PC-9 (cell line): ENCODE measurements around the gene NFIX. TPM values are rescaled to one million over a fixed set of nuclear protein-coding genes. Genes with fewer than 3 reads are reported as not detected.

ENCODE experiments used
- BruUV-seq: library from RNA; stranded (reverse); fragments of 400-500 nt; replicated peaks from 2 replicates; lab custom pipeline; 2021; lab: Mats Ljungman, UMichigan
- CTCF ChIA-PET: fragments of 300-600 bp; sonication (Branson Sonifier 250); formaldehyde crosslinking; loops from one replicate; lab custom pipeline; 2022; ENCODE audit warnings: antibody characterized with exemption; lab: Charles Lee
- POLR2A ChIA-PET: fragments of 300-600 bp; sonication (Branson Sonifier 250); formaldehyde crosslinking; loops from one replicate; lab custom pipeline; 2022; ENCODE audit warnings: antibody characterized with exemption; ENCODE audit not compliant: unreplicated experiment; lab: Charles Lee
- DNase-seq, 2 experiments: peaks; one replicate each; pipeline versions ENCODE4 v3.0.0 to v3.0.0-alpha.2; 2015 to 2022; ENCODE audit warnings: mixed read lengths in 1 of 2
- H2AFZ ChIP-seq: fragments of 200-600 bp; sonication (generic); 2 replicates; pipeline ENCODE4 v1.8.1; 2017; ENCODE audit warnings: antibody characterized with exemption
- H3F3A ChIP-seq: fragments of 200-600 bp; sonication (generic); 2 replicates; pipeline ENCODE4 v1.8.1; 2017; ENCODE audit warnings: antibody characterized with exemption, mild to moderate bottlenecking, low read depth; ENCODE audit not compliant: insufficient read depth
- H3K27ac ChIP-seq: fragments of 200-600 bp; sonication (generic); 2 replicates; pipeline ENCODE4 v1.6.1; 2016; ENCODE audit warnings: mixed run types
- H3K27me3 ChIP-seq: fragments of 200-600 bp; sonication (generic); 2 replicates; pipeline ENCODE4 v1.6.1; 2016; ENCODE audit warnings: low read depth, mixed run types; ENCODE audit not compliant: insufficient read depth
- H3K36me3 ChIP-seq: fragments of 200-600 bp; sonication (generic); 2 replicates; pipeline ENCODE4 v1.6.1; 2016; ENCODE audit warnings: low read depth, mixed run types
- H3K4me1 ChIP-seq: fragments of 200-600 bp; sonication (generic); replicated peaks from 2 replicates; pipeline ENCODE4 v1.6.1; 2016; ENCODE audit warnings: mixed run types; ENCODE audit not compliant: insufficient read depth
- H3K4me2 ChIP-seq: fragments of 200-600 bp; sonication (generic); 2 replicates; pipeline ENCODE4 v1.6.1; 2017; ENCODE audit warnings: mixed run types
- H3K4me3 ChIP-seq: fragments of 200-600 bp; sonication (generic); 2 replicates; pipeline ENCODE4 v1.6.1; 2016; ENCODE audit warnings: mixed run types
- H3K79me2 ChIP-seq: fragments of 200-600 bp; sonication (generic); 2 replicates; pipeline ENCODE4 v1.6.1; 2017; ENCODE audit warnings: low read depth, mixed run types
- H3K9me2 ChIP-seq: fragments of 200-600 bp; sonication (generic); 2 replicates; pipeline ENCODE4 v1.8.1; 2017; ENCODE audit warnings: mild to moderate bottlenecking; ENCODE audit not compliant: insufficient read depth
- H3K9me3 ChIP-seq: fragments of 200-600 bp; sonication (generic); 2 replicates; pipeline ENCODE4 v1.8.1; 2016; ENCODE audit warnings: low read depth; ENCODE audit not compliant: insufficient read depth
- H4K20me1 ChIP-seq: fragments of 200-600 bp; sonication (generic); 2 replicates; pipeline ENCODE4 v1.8.1; 2017; ENCODE audit not compliant: insufficient read depth
- EZH2 ChIP-seq: fragments of 200-600 bp; sonication (generic); IDR thresholded peaks from 2 replicates; pipeline ENCODE4 v1.8.0; 2017; ENCODE audit warnings: antibody characterized with exemption, low read depth
- intact Hi-C: fragments of 100-400 bp; cut with micrococcal nuclease; formaldehyde crosslinking; loops from one replicate; pipeline ENCODE4 v1.10.0; 2022; ENCODE audit not compliant: unreplicated experiment
- total RNA-seq: library from RNA; stranded (reverse); gene quantifications from 2 replicates; pipeline ENCODE4 v1.2.3, GENCODE V29; 2021
- TF ChIP-seq, protein P1 (sequence below): fragments of 200-600 bp; sonication (generic); conservative IDR thresholded peaks from 2 replicates; pipeline ENCODE4 v1.6.1; 2017; ENCODE audit warnings: mixed run types, antibody characterized with exemption, mild to moderate bottlenecking, moderate library complexity

The NFIX gene
- total RNA-seq, 1 experiment from 2014 or later: 24.2 TPM

DNA sequence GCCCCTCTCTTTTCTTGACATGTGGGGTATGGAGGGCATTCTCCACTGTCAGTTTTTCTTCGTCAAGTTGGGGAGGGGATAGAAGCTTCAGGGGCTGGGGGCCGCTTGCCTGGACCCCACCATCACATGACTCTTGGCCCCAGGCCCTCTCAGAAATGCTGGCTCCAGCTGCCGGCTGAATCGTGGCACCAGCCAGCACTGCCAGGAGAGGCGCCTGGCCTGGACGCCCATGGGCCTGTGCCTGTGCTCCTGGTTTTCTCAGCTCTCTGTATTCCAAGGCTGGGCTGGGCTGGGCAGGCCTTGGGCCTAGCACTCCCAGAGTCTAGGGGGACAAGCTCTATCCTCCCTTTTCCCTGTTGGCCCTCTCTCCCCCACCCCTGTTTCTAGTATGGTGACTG lies 68.8 kb downstream of the NFIX start:
- CTCF ChIA-PET: interaction anchor here (0.6 kb wide), 2 partner anchors 12 to 191 kb away, joined by 3 to 8 read pairs; no protein-coding TSS in a partner anchor
- no peak overlapping the region for H2AFZ ChIP-seq

DNA sequence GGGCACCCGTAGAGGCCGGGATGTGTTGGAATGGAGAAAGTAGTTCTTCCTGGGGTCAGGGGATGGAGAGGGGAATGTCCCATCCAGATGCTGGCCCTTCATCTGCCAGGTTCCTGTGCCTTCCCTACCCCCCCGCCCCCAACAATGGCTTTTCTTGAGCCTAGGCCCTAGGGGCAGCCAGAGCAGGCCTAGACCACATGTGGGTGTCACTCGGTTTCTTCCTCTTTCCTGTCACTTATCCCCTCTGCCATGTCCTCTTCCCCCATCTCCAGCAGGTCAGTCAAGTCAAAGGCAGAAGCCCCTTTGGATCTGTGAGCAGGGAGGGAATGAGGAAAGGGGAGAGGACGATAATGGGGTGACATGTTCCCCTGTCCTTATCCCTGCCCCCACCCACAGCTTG lies 71.0 kb downstream of the NFIX start:
- no peaks in the 10 kb centered on the region for H3F3A ChIP-seq
- intact Hi-C loops: no loop called here
- H3K27me3 ChIP-seq: peaks cover 67% of the 10 kb centered on the region
- H2AFZ ChIP-seq: no peak overlapping the region
- H3K4me3 ChIP-seq: no peak overlapping the region
- BruUV-seq: no TSS peak
- no peaks in the 10 kb centered on the region for H3K36me3 ChIP-seq
- H3K9me3 ChIP-seq: no peaks in the 10 kb centered on the region
- no peak overlapping the region for H3K27ac ChIP-seq
- no peak for TF ChIP-seq EZH2
- TF ChIP-seq, protein P1, sequence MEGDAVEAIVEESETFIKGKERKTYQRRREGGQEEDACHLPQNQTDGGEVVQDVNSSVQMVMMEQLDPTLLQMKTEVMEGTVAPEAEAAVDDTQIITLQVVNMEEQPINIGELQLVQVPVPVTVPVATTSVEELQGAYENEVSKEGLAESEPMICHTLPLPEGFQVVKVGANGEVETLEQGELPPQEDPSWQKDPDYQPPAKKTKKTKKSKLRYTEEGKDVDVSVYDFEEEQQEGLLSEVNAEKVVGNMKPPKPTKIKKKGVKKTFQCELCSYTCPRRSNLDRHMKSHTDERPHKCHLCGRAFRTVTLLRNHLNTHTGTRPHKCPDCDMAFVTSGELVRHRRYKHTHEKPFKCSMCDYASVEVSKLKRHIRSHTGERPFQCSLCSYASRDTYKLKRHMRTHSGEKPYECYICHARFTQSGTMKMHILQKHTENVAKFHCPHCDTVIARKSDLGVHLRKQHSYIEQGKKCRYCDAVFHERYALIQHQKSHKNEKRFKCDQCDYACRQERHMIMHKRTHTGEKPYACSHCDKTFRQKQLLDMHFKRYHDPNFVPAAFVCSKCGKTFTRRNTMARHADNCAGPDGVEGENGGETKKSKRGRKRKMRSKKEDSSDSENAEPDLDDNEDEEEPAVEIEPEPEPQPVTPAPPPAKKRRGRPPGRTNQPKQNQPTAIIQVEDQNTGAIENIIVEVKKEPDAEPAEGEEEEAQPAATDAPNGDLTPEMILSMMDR: no peak
- peaks cover under 1% of the 10 kb centered on the region; the same call in 1 of the 2 replicates for H3K4me1 ChIP-seq
- no peak overlapping the region for H3K4me2 ChIP-seq
- no peaks in the 10 kb centered on the region for H3K9me2 ChIP-seq
- ChIA-PET POLR2A (no interaction called here), CTCF (interaction anchor here (0.5 kb wide), 1 partner anchor 211 kb away, joined by 5 read pairs; no protein-coding TSS in a partner anchor)
- no peaks in the 10 kb centered on the region for H3K79me2 ChIP-seq
- no peak for DNase-seq
- no peaks in the 10 kb centered on the region for H4K20me1 ChIP-seq

More for the DNA sequence above, 68.8 kb downstream of the NFIX start:
- Histone ChIP-seq H3F3A (no peaks in the 10 kb centered on the region), H3K27ac (no peak overlapping the region), H3K79me2 (no peaks in the 10 kb centered on the region), H3K4me1 (peaks cover 5% of the 10 kb centered on the region; the same call in 1 of the 2 replicates), H3K4me3 (no peak overlapping the region), H3K4me2 (no peak overlapping the region), H3K9me3 (no peaks in the 10 kb centered on the region), H3K36me3 (no peaks in the 10 kb centered on the region), H3K27me3 (peaks cover 54% of the 10 kb centered on the region), H4K20me1 (no peaks in the 10 kb centered on the region; the same call in 1 of the 2 replicates), H3K9me2 (no peaks in the 10 kb centered on the region)
- no peak for DNase-seq
- POLR2A ChIA-PET: no interaction called here
- intact Hi-C loops: no loop called here
- no peak for TF ChIP-seq EZH2
- TF ChIP-seq, protein P1: no peak
- BruUV-seq: no TSS peak

DNA sequence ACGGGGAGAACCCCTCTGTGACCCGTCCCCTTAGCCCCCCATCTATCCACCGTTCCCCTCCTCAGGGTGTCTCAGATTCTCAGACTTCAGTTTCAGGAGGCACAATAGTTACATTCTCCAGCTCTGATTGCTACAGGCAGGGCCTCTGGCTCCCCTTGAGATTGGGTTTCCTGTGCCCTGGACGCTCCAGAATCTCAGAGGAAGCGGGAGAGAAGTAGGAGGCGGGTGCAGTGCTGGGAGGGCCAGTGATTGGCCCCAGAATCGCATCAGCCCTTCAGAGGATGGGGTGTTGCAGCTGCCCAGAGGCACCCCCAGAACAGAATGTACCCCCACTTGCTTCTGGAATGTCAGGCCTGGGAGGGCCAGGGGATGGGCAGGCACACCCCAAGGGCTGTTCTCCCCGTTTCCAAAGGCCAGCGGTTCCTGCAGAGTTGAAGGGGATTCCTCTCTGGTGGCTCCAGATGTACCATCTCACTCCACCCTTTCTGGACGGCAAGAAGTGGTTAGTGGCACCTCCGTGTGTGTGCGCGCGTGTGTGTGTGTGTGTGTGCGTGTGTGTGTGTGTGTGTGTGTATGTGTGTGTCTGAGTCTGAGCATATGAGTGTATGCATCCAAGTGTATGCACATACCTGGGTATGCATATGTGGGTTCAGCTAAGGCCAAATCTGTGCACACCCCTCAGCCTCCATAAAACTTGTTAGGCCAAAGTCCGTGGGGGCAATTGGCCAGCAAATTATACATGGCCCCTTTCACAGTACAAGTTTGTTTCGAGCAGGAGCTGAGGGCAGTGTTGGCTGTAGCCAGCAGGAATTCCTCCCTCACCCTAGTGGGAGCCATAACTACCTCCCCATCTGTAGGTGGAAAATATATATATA lies 71.9 kb downstream of the NFIX start:
- no peak overlapping the region for H3K27ac ChIP-seq
- H3K27me3 ChIP-seq: peaks cover 66% of the 10 kb centered on the region
- no peaks in the 10 kb centered on the region for H3K9me2 ChIP-seq
- H3F3A ChIP-seq: no peaks in the 10 kb centered on the region
- H3K4me2 ChIP-seq: no peak overlapping the region
- CTCF ChIA-PET: no interaction called here
- no peak for DNase-seq
- no peaks in the 10 kb centered on the region for H3K4me1 ChIP-seq
- H3K4me3 ChIP-seq: no peak overlapping the region
- POLR2A ChIA-PET: no interaction called here
- TF ChIP-seq, protein P1: no peak
- TF ChIP-seq EZH2: no peak
- intact Hi-C loops: no loop called here
- no peaks in the 10 kb centered on the region for H4K20me1 ChIP-seq
- no peaks in the 10 kb centered on the region for H3K9me3 ChIP-seq
- no TSS peak for BruUV-seq
- H3K79me2 ChIP-seq: no peaks in the 10 kb centered on the region
- no peaks in the 10 kb centered on the region for H3K36me3 ChIP-seq
- no peak overlapping the region for H2AFZ ChIP-seq
